ENCODE results near the gene C2orf76. TPM values are rescaled to one million over a fixed set of nuclear protein-coding genes. Genes with fewer than 3 reads are reported as not detected.

The C2orf76 gene
- total RNA-seq, 1 experiment from 2014 or later: 5.7 TPM

GRCh38 chr2:119292226-119292625 lies 74.4 kb downstream of the C2orf76 start:
- Histone ChIP-seq H2BK12ac (ENCODE audit: insufficient read length, low read depth, low read length) (no peak overlapping the region), H3K9ac (ENCODE audit: extremely low read depth, insufficient read length, low read length) (no peak overlapping the region), H3K27me3 (ENCODE audit: insufficient read depth, low read length) (no peaks in the 10 kb centered on the region), H2BK20ac (ENCODE audit: low read depth, low read length, poor library complexity, severe bottlenecking) (no peak overlapping the region), H3K18ac (ENCODE audit: insufficient read length, low read depth, low read length) (no peak overlapping the region), H3K9me3 (ENCODE audit: control insufficient read depth, low read depth, low read length) (no peaks in the 10 kb centered on the region), H4K8ac (replicated peaks; ENCODE audit: insufficient read length, low read depth, low read length) (no peak overlapping the region), H4K5ac (ENCODE audit: insufficient read length, low read depth, low read length) (no peak overlapping the region), H3K56ac (ENCODE audit: insufficient read length, low read depth, low read length) (no peak overlapping the region), H3K4me2 (ENCODE audit: insufficient read depth, insufficient read length, low read length) (no peak overlapping the region), H2AFZ (ENCODE audit: low read length) (no peak overlapping the region), H2AK5ac (ENCODE audit: insufficient read length, low read length) (no peak overlapping the region), H3K27ac (ENCODE audit: insufficient read length, low read depth, low read length) (no peak overlapping the region), H4K20me1 (ENCODE audit: control insufficient read depth, insufficient read depth, insufficient read length) (no peaks in the 10 kb centered on the region), H3K14ac (ENCODE audit: insufficient read depth, low read length) (no peak overlapping the region), H3K79me1 (ENCODE audit: insufficient read depth, low read depth, low read length, poor library complexity, severe bottlenecking) (no peaks in the 10 kb centered on the region), H3K4me1 (ENCODE audit: insufficient read depth, low read length) (no peaks in the 10 kb centered on the region), H3K79me2 (ENCODE audit: insufficient read depth, low read length) (no peaks in the 10 kb centered on the region), H3T11ph (ENCODE audit: low read length) (no peak overlapping the region), H3K23ac (ENCODE audit: insufficient read length, low read depth, low read length) (no peak overlapping the region), H2BK120ac (ENCODE audit: low read depth, low read length, poor library complexity, severe bottlenecking) (no peak overlapping the region), H4K91ac (ENCODE audit: insufficient read length, low read depth, low read length) (no peak overlapping the region), H3K23me2 (ENCODE audit: insufficient read length, low read depth, low read length, poor library complexity, severe bottlenecking) (no peaks in the 10 kb centered on the region), H3K4ac (ENCODE audit: low read depth, low read length) (no peak overlapping the region), H2BK5ac (ENCODE audit: insufficient read length, low read length) (no peak overlapping the region), H2BK15ac (ENCODE audit: low read depth, low read length) (no peak overlapping the region)
- TF ChIP-seq CTCF (conservative IDR thresholded peaks at IDR 0.05): no peak; the same call in 2 of the 3 replicates
- peaks cover 7 to 9% of the 10 kb centered on the region in 2 experiments for H3K4me1 Mint-ChIP-seq
- no peaks in the 10 kb centered on the region for H3K36me3 Mint-ChIP-seq (ENCODE audit: insufficient read depth in 1 of 3, low read depth in 3 of 3)
- DNase-seq: no peak
- no peak overlapping the region for H3K27ac Mint-ChIP-seq
- H3K9me3 Mint-ChIP-seq: no peaks in the 10 kb centered on the region
- peaks cover 9% of the 10 kb centered on the region for H3K27me3 Mint-ChIP-seq (ENCODE audit: low read depth)
- no peak overlapping the region for H3K4me3 Mint-ChIP-seq
- WGBS (ENCODE audit: extremely low coverage, insufficient read length, low lambda C conversion rate): no CpG with 5 or more reads among the region's 8 CpGs

All from H9 (cell line).